Stimulated activated CD8-positive, alpha-beta memory T cell treated with anti-CD3 and anti-CD28 coated beads, Interleukin-7, amount 100 ng/mL, for 48 hours (primary cell): ENCODE results near the gene ARID5B.

Experiments
- DNase-seq, 2 donors: peaks; one replicate each; pipeline ENCODE4 v3.0.0-alpha.2; 2020; ENCODE audit warnings: low read depth in 1 of 2; ENCODE audit errors: extremely low read depth in 1 of 2

The ARID5B gene

DNA sequence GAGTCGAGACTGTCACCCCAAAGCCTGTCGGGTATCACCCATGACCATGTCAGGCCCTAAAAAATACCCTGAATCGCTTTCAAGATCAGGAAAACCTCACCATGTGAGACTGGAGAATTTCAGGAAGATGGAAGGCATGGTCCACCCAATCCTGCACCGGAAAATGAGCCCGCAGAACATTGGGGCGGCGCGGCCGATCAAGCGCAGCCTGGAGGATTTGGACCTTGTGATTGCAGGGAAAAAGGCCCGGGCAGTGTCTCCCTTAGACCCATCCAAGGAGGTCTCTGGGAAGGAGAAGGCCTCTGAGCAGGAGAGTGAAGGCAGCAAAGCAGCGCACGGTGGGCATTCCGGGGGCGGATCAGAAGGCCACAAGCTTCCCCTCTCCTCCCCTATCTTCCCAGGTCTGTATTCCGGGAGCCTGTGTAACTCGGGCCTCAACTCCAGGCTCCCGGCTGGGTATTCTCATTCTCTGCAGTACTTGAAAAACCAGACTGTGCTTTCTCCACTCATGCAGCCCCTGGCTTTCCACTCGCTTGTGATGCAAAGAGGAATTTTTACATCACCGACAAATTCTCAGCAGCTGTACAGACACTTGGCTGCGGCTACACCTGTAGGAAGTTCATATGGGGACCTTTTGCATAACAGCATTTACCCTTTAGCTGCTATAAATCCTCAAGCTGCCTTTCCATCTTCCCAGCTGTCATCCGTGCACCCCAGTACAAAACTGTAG lies 191.0 kb downstream of the ARID5B start:
- DNase-seq: no peak

DNA sequence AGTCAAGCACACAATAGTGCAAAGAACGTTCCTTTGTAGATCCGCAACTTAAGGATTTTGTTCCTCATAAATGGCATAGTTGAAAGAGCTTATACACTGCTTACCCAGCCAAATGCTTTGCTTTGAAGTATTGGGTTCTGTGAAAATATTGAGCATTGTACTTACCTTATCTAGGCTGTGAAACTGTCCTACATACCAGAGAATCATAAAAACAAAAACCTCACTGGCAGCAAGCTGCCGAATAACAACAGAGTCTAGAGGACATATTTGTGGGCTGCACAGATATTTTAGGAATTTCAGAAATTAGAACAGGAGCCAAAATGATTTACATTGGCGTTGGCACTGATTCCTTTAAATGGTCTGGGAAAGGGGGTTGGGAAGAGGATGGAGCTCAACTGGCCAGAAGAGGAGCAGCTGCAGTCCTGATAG lies 192.4 kb downstream of the ARID5B start:
- DNase-seq: no peak

DNA sequence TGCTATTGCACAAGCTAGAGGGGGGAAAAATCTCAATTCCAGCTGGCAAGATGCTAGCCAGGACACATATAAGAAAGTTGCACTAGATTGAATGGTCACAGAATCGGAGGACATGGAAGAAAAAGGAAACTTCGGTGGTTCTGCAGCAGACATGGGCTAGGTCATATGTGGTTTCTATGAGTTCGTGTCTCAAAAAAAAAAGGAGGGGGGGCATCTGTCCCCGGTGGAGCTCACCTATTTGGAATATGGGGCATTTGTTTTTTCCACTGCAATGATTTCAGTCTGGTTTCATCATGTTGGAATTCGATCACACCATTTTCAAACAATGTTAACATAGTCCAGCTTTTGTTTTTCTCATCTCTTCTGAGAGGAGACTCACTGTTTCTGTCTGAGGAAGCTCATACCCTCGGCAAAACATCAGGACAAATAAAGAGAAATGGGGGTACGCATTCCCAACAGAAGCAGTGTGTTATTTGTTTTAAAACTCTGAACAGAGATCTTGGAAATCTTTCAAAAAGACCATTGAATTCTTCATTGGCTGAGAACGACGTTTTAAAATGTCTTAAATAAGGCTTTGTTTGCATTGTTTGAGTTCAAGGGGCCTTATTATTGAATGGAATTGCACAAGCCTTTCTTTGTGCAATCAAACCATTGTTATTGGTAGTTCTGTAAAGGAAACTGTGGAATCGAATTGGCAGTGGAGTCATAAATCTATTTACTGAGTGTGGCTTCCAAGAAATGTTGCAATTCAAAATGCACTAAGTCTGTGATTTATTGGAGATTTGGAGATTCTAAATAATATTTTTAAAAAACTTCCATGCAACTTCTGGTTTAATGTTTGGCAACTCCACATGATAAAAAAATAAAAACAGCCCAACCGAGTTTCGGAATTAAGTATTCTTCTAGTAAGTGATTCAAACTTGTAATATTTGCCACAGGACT lies 194.0 kb downstream of the ARID5B start:
- no peak for DNase-seq

DNA sequence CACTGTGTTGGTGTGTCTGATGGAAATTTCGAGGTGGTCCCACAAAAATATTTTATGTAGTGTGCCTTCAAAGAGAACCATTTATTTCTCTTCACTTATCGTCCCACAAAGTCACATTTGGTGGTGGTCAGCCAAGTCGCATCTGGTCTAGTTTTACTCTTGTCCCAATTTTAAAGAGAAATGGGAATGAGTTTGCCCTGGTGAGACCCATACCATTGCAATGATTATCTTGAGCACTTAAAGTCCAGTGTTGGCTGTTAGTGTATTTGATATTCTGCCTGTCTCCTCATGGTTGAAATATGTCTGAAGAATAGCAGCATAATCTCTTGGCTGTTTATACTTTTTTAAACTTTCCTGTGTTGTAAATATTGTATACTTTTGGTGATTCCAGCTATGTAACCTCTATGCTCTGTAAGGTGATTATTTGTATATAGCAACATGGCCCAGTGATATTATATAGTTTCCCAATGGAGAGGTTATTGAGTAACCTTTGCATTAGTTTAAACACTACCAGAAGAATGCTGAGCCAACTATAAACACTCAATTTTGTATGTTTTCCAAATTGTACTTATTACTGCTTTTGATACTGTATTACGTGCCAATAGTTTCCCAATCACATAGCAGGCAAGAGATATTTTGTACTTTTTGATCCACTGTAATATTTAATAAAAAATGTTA lies 194.9 kb downstream of the ARID5B start:
- DNase-seq: no peak

DNA sequence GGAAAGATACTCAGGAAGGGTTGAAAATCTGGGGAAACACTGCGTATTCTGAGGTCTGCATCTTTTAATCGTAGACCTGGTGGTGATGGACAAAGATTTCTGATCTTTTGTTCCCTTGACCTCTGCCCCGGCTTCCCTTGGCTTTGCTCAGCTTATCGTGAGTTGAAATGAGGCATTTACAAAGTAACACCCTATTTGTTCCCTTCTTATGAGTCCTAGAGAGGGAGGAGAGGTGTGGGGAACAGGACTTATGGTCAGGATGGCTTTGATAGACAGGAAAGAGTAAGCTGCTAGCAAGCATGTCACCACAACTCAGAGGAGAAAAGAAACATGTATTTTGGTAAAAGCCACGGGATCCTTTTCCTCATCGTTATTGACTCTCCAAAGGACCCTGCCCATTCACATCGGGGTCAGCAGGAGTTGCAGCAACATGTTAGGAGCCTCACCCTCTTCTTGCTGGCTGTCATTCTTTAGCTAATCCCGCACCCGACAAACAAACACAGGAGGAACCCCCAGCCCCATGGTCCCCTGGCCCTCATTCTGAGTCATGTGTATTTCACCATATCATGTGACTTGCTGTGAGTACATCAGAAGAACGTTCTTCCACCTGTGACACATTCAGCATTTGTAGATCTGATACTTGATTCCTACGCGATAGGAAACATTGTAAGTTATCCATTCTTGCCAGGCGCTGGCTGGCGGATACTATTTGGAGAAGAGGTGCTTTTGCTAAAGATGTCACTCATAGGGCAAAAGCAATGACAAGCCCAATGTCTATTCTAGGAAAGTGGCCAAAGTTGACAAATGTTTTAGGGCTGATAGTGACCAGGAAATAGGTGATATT lies 197.0 kb downstream of the ARID5B start:
- no peak for DNase-seq

DNA sequence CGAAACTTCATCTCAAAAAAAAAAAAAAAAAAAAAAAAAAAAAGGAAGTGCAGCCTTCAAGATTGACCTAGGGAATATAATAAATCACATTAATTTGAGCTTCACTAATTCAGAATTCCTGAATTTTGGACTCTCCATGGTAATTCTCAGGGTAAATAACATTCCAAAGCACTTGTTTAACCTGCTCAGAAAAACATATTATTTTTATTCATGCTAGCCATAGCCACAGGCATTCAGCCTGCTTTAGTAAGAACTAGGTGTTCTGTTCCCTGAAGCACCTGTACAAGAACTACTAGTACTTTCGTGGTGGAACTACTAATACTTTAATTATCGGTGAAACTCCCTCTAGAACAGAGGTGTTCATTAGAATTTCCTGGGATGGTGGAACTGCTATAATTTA lies 197.8 kb downstream of the ARID5B start:
- DNase-seq: no peak

DNA sequence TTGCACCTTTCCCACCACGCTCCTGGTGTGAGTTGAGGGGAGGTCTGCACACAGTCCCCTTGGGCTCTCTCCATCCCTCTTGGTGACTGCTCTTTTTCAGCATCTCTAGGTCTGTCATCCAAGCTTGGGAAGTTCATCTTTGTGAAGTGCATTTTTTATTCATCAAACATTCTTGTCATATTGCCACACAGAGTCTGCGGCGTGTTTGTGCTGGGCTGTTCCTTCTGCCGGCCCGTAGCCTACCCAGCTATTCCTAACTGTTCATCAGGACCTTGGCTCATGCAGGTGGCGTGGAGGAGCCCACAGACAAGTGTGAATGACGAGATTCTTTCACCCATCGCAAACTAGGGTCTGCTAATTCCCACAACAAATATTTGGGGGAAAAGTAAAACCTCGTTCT lies 202.4 kb downstream of the ARID5B start:
- DNase-seq: no peak

GRCh38 chr10:62106929-62107519 lies 205.5 kb downstream of the ARID5B start:
- DNase-seq: no peak

GRCh38 chr10:62108759-62109586 lies 207.5 kb downstream of the ARID5B start:
- DNase-seq: no peak

DNA sequence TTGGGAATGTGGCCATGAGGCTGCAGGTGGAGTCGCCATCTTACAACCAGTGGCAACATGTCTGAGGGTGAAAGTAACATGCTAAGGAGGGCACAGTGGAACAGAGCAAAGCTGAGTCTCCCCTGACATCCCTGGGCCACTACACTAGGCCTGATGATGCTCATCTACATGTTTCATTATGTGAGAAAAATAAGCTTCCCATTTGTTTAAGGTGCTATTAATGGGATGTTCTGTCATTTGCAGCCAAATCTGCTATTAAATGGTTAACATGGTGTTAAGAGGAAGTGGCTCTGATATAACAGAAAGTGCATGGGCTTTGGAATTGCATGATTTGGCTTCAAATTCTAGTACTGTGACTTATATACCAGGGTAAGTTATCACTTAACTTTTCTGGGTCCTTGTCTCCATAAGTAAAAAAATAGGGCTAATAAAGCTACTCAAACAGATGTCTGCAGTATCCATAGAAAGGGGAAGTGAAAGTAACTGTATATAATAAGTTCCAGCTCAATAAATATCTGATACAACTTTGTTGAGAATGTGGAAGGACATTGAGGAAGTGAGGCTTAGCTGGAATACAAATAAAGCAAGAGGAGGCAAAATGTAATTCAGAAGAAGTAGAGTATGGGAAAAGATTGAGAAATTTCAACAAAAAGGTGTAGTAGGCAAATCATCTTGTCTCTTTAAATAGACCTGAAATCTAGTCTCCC lies 208.2 kb downstream of the ARID5B start:
- no peak for DNase-seq

DNA sequence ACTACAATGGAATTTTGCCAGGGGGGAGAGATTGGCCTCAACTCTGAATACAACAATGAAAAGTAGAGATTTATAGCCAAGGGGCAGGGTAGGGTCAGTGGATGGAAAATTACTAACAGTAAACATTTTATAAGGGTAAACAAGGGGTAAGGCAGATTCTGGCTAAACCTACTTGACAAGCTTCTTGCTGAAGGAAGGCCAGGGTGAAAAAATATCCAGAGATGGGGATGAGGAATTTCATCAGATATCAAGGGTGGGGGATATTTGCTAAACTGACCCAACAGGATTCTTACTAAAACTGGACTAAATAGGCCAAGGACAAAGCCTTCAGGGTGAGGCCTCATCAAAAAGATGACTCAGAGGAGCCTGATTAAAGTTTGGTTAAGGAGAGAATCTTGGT lies 210.8 kb downstream of the ARID5B start:
- no peak for DNase-seq

DNA sequence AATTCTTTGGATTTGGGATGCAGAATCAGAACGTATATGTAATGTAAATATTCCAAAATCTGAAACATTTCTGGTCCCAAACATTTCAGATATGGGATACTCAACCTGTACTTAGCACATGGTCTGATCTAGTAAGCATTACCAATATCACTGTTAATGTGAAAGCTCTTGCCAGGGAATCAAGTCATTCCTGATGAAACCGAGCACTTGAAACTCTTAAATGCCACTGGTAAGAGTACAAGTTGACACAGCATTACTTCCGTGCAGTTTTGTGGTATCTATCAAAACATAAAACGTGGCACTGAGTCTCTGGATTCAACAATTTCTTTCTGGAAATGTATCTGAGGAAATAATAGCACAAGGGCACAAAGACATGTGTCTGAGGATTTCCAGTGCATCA lies 211.5 kb downstream of the ARID5B start:
- no peak for DNase-seq

- DNase-seq: no peak
Observed at GRCh38 chr10:62113680-62114079, 212.2 kb downstream of the ARID5B start.

GRCh38 chr10:62115321-62115720 lies 213.8 kb downstream of the ARID5B start:
- DNase-seq: no peak

GRCh38 chr10:62115842-62116241 lies 214.3 kb downstream of the ARID5B start:
- no peak for DNase-seq

GRCh38 chr10:62116896-62117295 lies 215.4 kb downstream of the ARID5B start:
- no peak for DNase-seq

DNA sequence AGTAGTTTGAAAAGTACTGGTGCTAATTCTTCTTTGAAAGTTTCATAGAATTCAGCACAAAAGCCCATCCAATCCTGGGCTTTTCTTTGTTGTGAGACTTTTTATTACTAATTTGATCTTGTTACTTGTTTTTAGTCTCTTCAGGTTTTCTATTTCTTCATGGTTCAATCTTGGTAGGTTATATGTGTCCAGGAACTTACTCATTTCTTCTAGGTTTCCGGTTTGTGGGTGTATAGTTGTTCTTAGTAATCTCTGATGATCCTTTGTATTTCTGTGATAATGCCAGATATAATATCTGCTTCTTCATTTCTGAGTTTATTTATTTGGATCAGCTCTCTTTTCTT lies 219.7 kb downstream of the ARID5B start:
- no peak for DNase-seq

DNA sequence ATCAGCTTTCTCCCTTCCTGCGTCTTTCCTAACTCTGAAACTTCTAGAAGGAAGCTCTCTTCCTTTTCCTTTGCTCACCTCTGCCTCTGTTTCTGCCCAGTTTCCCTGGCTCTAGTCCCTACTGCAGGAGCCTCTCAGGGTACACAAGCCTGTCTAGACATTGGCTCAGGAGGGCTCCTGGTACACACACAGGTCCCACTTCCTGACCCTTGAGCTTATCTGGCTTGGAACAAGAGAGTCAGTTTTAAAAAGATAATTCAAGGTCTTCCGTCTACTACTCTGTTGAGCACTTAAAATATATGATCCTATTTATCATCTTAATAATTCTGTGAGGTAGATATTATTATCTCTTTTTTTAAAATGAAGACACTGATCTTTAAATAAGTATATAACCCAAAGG lies 226.5 kb downstream of the ARID5B start:
- DNase-seq: no peak

DNA sequence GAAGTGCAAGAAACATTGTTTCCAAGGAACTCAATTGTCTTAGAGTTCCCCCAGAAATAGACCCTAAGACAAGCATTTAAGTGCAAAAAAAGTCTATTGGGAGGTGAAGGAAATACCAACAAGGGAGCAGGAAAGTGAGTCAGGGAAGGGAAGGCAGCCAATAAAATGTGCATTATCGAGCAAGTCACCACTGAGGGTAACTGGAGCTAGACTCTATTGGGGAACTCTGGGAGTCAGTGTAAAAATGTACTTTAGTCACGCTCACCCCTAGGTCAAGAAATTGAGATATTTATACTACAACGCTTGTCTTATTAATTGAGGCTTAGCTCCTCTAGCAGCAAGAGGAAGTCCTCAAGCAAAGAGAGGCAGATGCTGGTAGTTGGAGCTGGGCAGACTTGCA lies 229.4 kb downstream of the ARID5B start:
- DNase-seq: no peak
